NB4 (cell line): ENCODE results near the gene SMIM11.

Source experiments
- DNase-seq: peaks from one replicate; pipeline ENCODE4 v3.0.0; 2010; ENCODE audit warnings: low read depth
- H3K4me3 ChIP-seq: one replicate; pipeline ENCODE4 v1.5.1; 2011; ENCODE audit warnings: mild to moderate bottlenecking, low read depth, low read length, moderate library complexity
- CTCF ChIP-seq: IDR thresholded peaks from one replicate; pipeline ENCODE4 v1.5.1; 2012; ENCODE audit warnings: low read depth, low read length
- MAX ChIP-seq: IDR thresholded peaks from 2 replicates; pipeline ENCODE4 v1.6.1; 2011; ENCODE audit warnings: low read depth, low read length
- MYC ChIP-seq: IDR thresholded peaks from 2 replicates; pipeline ENCODE4 v1.6.1; 2011; ENCODE audit warnings: low read depth, low read length
- POLR2A ChIP-seq: IDR thresholded peaks from 2 replicates; pipeline ENCODE4 v1.6.1; 2011; ENCODE audit warnings: mild to moderate bottlenecking; ENCODE audit not compliant: insufficient read length; ENCODE audit errors: extremely low read depth

SMIM11 gene

GRCh38 chr21:34336245-34336644 lies 39.1 kb upstream of the SMIM11 start:
- DNase-seq, result no peak
- TF ChIP-seq MYC (no peak), POLR2A (no peak), MAX (no peak), CTCF (no peak)
- no peak overlapping the region for H3K4me3 ChIP-seq

GRCh38 chr21:34336756-34337391 lies 38.4 kb upstream of the SMIM11 start:
- no peak for DNase-seq
- H3K4me3 ChIP-seq, result no peak overlapping the region
- TF ChIP-seq MYC (no peak), POLR2A (no peak), MAX (no peak), CTCF (no peak)

GRCh38 chr21:34337741-34338140 lies 37.6 kb upstream of the SMIM11 start:
- TF ChIP-seq MAX, result no peak
- no peak for TF ChIP-seq POLR2A
- no peak for TF ChIP-seq MYC
- TF ChIP-seq CTCF, result no peak
- no peak overlapping the region for H3K4me3 ChIP-seq
- DNase-seq, result no peak

GRCh38 chr21:34338226-34338625 lies 37.1 kb upstream of the SMIM11 start:
- no peak for DNase-seq
- no peak overlapping the region for H3K4me3 ChIP-seq
- no peak for TF ChIP-seq MYC
- TF ChIP-seq CTCF, result no peak
- no peak for TF ChIP-seq POLR2A
- TF ChIP-seq MAX, result no peak

GRCh38 chr21:34340061-34340460 lies 35.2 kb upstream of the SMIM11 start:
- no peak for DNase-seq
- TF ChIP-seq MYC (no peak), POLR2A (no peak), MAX (no peak), CTCF (no peak)

GRCh38 chr21:34342476-34342875 lies 32.8 kb upstream of the SMIM11 start:
- TF ChIP-seq CTCF (no peak), MAX (no peak), POLR2A (no peak), MYC (no peak)
- no peak for DNase-seq
- H3K4me3 ChIP-seq, result no peak overlapping the region

More at GRCh38 chr21:34340061-34340460, 35.2 kb upstream of the SMIM11 start:
- no peak overlapping the region for H3K4me3 ChIP-seq
